ENCODE data around the gene BUD23. TPM values are rescaled to one million over a fixed set of nuclear protein-coding genes. Genes with fewer than 3 reads are reported as not detected.
"Not testable (repeated sequence)": the region's sequence is repeated elsewhere in the genome, so short reads cannot be mapped to it uniquely, and the experiment has no call there.

Gene BUD23
- total RNA-seq, 1 experiment from 2014 or later, result 73.5 TPM

- CTCF ChIA-PET, result no interaction called here
- no peak for TF ChIP-seq CTCF (IDR thresholded peaks at IDR 0.05; ENCODE audit: unreplicated experiment)
- H3K9me3 Mint-ChIP-seq (ENCODE audit: low read depth, unreplicated experiment), result no peaks in the 10 kb centered on the region
- H3K4me3 Mint-ChIP-seq (ENCODE audit: low read depth, unreplicated experiment), result no peak overlapping the region
- BruUV-seq (replicated peaks), result no TSS peak
- peak overlapping the region; percentile 67 for H3K27ac Mint-ChIP-seq (ENCODE audit: unreplicated experiment)
- intact Hi-C loops (cut with micrococcal nuclease; ENCODE audit: unreplicated experiment), result no loop called here
- H3K4me1 Mint-ChIP-seq (ENCODE audit: low read depth, unreplicated experiment), result peaks cover 33% of the 10 kb centered on the region
- no peak for DNase-seq
- H3K27me3 Mint-ChIP-seq (ENCODE audit: unreplicated experiment), result no peaks in the 10 kb centered on the region
- peaks cover 45% of the 10 kb centered on the region for H3K36me3 Mint-ChIP-seq (ENCODE audit: insufficient read depth, unreplicated experiment)
Observed at GRCh38 chr7:73712773-73713172, 29.4 kb downstream of the BUD23 start.

DNA sequence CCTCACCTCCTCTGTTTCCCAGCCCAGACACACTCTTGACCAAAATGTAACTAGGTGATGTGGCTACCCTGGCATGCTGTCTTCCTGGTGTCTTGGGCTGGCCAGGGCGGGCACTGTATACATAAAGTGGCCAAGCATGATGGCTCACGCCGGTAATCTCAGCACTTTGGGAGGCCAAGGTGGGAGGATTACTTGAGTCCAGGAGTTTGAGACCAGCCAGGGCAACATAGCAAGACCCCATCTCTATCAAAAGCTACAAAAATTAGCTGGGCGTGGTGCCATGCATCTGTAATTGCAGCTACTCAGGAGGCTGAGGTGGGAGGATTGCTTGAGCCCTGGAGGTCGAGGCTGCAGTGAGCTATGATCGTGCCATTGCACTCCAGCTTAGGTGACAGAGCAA, 29.9 kb downstream of the BUD23 start:
- peaks cover 37% of the 10 kb centered on the region for H3K4me1 Mint-ChIP-seq (ENCODE audit: low read depth, unreplicated experiment)
- H3K9me3 Mint-ChIP-seq (ENCODE audit: low read depth, unreplicated experiment); H3K27ac Mint-ChIP-seq (ENCODE audit: unreplicated experiment); BruUV-seq (replicated peaks); intact Hi-C loops (cut with micrococcal nuclease; ENCODE audit: unreplicated experiment); DNase-seq; H3K27me3 Mint-ChIP-seq (ENCODE audit: unreplicated experiment); CTCF ChIA-PET; H3K4me3 Mint-ChIP-seq (ENCODE audit: low read depth, unreplicated experiment): not testable (repeated sequence)
- peaks cover 49% of the 10 kb centered on the region for H3K36me3 Mint-ChIP-seq (ENCODE audit: insufficient read depth, unreplicated experiment)

DNA sequence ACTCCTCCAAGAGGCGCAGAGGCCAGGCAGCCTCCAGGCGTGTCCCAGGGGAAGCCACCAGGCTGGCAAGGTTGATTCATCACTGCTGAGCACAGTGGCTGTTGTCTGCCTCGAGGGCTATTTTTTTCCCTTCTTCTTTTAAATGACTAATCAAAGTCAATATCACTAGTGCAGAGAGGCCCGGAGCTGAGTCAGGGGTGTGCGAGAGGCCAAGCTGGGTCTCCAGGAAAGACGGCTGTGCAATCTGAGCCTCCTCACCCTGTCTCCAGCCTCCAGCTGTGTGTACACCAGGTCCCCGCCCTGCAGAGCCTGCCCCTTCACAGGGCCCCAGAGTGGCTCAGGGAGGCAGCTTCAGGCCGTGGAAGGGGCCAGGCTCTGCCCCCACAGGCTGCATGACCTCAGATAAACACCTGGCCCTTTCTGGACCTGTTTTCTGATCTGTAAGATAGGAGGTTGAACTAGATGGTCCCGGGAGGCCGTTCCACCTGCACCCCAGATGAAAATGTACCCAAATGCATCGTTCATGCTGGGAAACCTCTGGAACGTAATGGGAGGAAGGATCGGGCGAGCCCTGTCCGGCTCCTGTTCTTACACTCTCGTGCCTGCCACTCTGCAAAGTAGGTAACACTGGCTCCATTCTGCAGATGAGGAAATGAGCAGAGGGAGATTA, 32.4 kb downstream of the BUD23 start:
- peaks cover 60% of the 10 kb centered on the region for H3K36me3 Mint-ChIP-seq (ENCODE audit: insufficient read depth, unreplicated experiment)
- CTCF ChIA-PET, result interaction anchor here (0.5 to 1.1 kb wide), 4 partner anchors 9 to 287 kb away, joined by 3 to 6 read pairs (median 4); partner anchors contain the start of gene ABHD11
- no peaks in the 10 kb centered on the region for H3K9me3 Mint-ChIP-seq (ENCODE audit: low read depth, unreplicated experiment)
- H3K4me3 Mint-ChIP-seq (ENCODE audit: low read depth, unreplicated experiment), result peak overlapping the region; percentile 49
- intact Hi-C loops (cut with micrococcal nuclease; ENCODE audit: unreplicated experiment), result no loop called here
- BruUV-seq (replicated peaks), result no TSS peak
- no peak for TF ChIP-seq CTCF (IDR thresholded peaks at IDR 0.05; ENCODE audit: unreplicated experiment)
- peak; percentile 87 for DNase-seq
- H3K4me1 Mint-ChIP-seq (ENCODE audit: low read depth, unreplicated experiment), result peaks cover 37% of the 10 kb centered on the region
- no peaks in the 10 kb centered on the region for H3K27me3 Mint-ChIP-seq (ENCODE audit: unreplicated experiment)
- peak overlapping the region; percentile 60 for H3K27ac Mint-ChIP-seq (ENCODE audit: unreplicated experiment)

GRCh38 chr7:73716318-73716890, 33.0 kb downstream of the BUD23 start:
- intact Hi-C loops (cut with micrococcal nuclease; ENCODE audit: unreplicated experiment), result no loop called here

More at GRCh38 chr7:73716318-73716890, 33.0 kb downstream of the BUD23 start:
- no TSS peak for BruUV-seq (replicated peaks)
- no peaks in the 10 kb centered on the region for H3K9me3 Mint-ChIP-seq (ENCODE audit: low read depth, unreplicated experiment)
- TF ChIP-seq CTCF (IDR thresholded peaks at IDR 0.05; ENCODE audit: unreplicated experiment), result no peak
- no peaks in the 10 kb centered on the region for H3K27me3 Mint-ChIP-seq (ENCODE audit: unreplicated experiment)
- H3K4me3 Mint-ChIP-seq (ENCODE audit: low read depth, unreplicated experiment), result peak overlapping the region; percentile 49
- H3K4me1 Mint-ChIP-seq (ENCODE audit: low read depth, unreplicated experiment), result peaks cover 37% of the 10 kb centered on the region
- CTCF ChIA-PET, result interaction anchor here (0.5 to 1.1 kb wide), 5 partner anchors 9 to 287 kb away, joined by 3 to 6 read pairs (median 3); no protein-coding TSS in a partner anchor
- peak overlapping the region; percentile 60 for H3K27ac Mint-ChIP-seq (ENCODE audit: unreplicated experiment)
- H3K36me3 Mint-ChIP-seq (ENCODE audit: insufficient read depth, unreplicated experiment), result peaks cover 60% of the 10 kb centered on the region
- no peak for DNase-seq
